Smooth muscle cell (in vitro differentiated cells): ENCODE results near the gene RPS6KA6. TPM values are rescaled to one million over a fixed set of nuclear protein-coding genes. Genes with fewer than 3 reads are reported as not detected.
A peak's percentile ranks its signal among the peaks of the same experiment; 100 is the strongest.

Experiments
- DNase-seq: peaks from one replicate; lab custom pipeline; 2025; ENCODE audit not compliant: unreplicated experiment; lab: John Stamatoyannopoulos, UW
- H2AFZ ChIP-seq: fragments of 200-600 bp; sonication (generic); 2 replicates; pipeline ENCODE4 v1.6.0; 2016; ENCODE audit warnings: antibody characterized with exemption, low read depth, mild to moderate bottlenecking
- H3F3A ChIP-seq: fragments of 200-600 bp; sonication (generic); 2 replicates; pipeline ENCODE4 v1.6.0; 2017; ENCODE audit warnings: antibody characterized with exemption, low read depth
- H3K27ac ChIP-seq: fragments of 200-600 bp; sonication (generic); 2 replicates; pipeline ENCODE4 v1.5.1; 2016; ENCODE audit warnings: low read depth, mild to moderate bottlenecking
- H3K27me3 ChIP-seq: fragments of 200-600 bp; sonication (generic); 2 replicates; pipeline ENCODE4 v1.6.1; 2016; ENCODE audit warnings: low read depth, mild to moderate bottlenecking
- H3K36me3 ChIP-seq: fragments of 200-600 bp; sonication (generic); 2 replicates; pipeline ENCODE4 v1.5.1; 2016; ENCODE audit warnings: low read depth
- H3K4me1 ChIP-seq: fragments of 200-600 bp; sonication (generic); 2 replicates; pipeline ENCODE4 v1.5.1; 2016; ENCODE audit warnings: low read depth
- H3K4me2 ChIP-seq: fragments of 200-600 bp; sonication (generic); 2 replicates; pipeline ENCODE4 v1.6.0; 2016; ENCODE audit warnings: mild to moderate bottlenecking
- H3K4me3 ChIP-seq: fragments of 200-600 bp; sonication (generic); 2 replicates; pipeline ENCODE4 v1.5.1; 2016; ENCODE audit warnings: mild to moderate bottlenecking
- H3K79me2 ChIP-seq: fragments of 200-600 bp; sonication (generic); 2 replicates; pipeline ENCODE4 v1.6.0; 2016; ENCODE audit warnings: low read depth, mild to moderate bottlenecking
- H3K9ac ChIP-seq: fragments of 200-600 bp; sonication (generic); 2 replicates; pipeline ENCODE4 v1.6.0; 2016; ENCODE audit warnings: low read depth
- H3K9me3 ChIP-seq: fragments of 200-600 bp; sonication (generic); replicated peaks from 2 replicates; pipeline ENCODE4 v1.5.1; 2016; ENCODE audit warnings: low read depth
- H4K20me1 ChIP-seq: fragments of 200-600 bp; sonication (generic); 2 replicates; pipeline ENCODE4 v1.6.0; 2016; ENCODE audit warnings: low read depth
- CTCF ChIP-seq: fragments of 200-600 bp; sonication (generic); IDR thresholded peaks from 2 replicates; pipeline ENCODE4 v1.5.1; 2017; ENCODE audit warnings: borderline replicate concordance, mild to moderate bottlenecking, antibody characterized with exemption; ENCODE audit not compliant: insufficient read depth, poor library complexity, severe bottlenecking
- WGBS: methylation state at CpG from one replicate; pipeline ENCODE4 v1.1.7; 2016; ENCODE audit warnings: low lambda C conversion rate; 5-methylcytosine and 5-hydroxymethylcytosine counted together
- polyA plus RNA-seq: library from polyadenylated mRNA; unstranded; fragments of >200 nt; fragmentation: Nextera tagmentation; extraction: Ambion mirVana; gene quantifications from 2 replicates; pipeline ENCODE4 v1.2.1, GENCODE V29; 2016
- total RNA-seq: library from RNA; depleted of rRNA; stranded (reverse); fragments of >200 nt; gene quantifications from 2 replicates; pipeline ENCODE4 v1.2.3, GENCODE V29; 2014

Gene RPS6KA6
- total and polyA plus RNA-seq, 2 experiments from 2014 or later = 0.98 to 4.4 TPM

DNA sequence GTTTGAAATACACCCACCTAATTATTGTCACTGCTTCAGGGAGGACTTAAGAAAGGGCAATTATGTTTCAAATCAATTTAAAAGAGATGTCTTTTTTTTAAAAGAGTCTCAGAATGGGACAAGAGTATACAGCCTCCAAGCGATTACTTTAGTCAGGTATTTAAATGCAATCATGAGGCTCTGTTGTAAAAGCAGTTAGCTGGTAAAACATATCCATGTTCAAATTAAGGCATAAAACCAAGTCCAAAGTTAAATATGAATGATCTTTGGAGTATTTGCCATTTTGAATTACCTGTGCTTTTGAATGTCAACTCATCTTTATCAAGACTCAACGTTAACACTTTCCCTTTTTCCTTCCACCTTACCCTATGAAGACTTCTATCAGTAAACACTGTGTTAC lies 13.7 kb downstream of the RPS6KA6 start:
- H3K27ac ChIP-seq = no peak overlapping the region
- no peaks in the 10 kb centered on the region for H4K20me1 ChIP-seq
- 70% methylated on average over 2 of the region's 2 CpGs for WGBS
- H3K36me3 ChIP-seq = no peaks in the 10 kb centered on the region
- no peaks in the 10 kb centered on the region for H3K9me3 ChIP-seq
- TF ChIP-seq CTCF = no peak
- H3F3A ChIP-seq = no peaks in the 10 kb centered on the region
- H3K9ac ChIP-seq = no peak overlapping the region
- H3K27me3 ChIP-seq = no peaks in the 10 kb centered on the region
- no peaks in the 10 kb centered on the region for H3K79me2 ChIP-seq
- H3K4me1 ChIP-seq = no peaks in the 10 kb centered on the region
- no peak overlapping the region for H3K4me2 ChIP-seq
- H2AFZ ChIP-seq = no peak overlapping the region
- DNase-seq = no peak
- H3K4me3 ChIP-seq = no peak overlapping the region

- Histone ChIP-seq H3K4me3 (no peak overlapping the region), H3K4me1 (no peaks in the 10 kb centered on the region), H3K27ac (no peak overlapping the region), H3K9me3 (no peaks in the 10 kb centered on the region), H4K20me1 (no peaks in the 10 kb centered on the region), H3K27me3 (no peaks in the 10 kb centered on the region), H3K4me2 (no peak overlapping the region), H3K9ac (no peak overlapping the region), H3F3A (no peaks in the 10 kb centered on the region), H3K79me2 (no peaks in the 10 kb centered on the region), H3K36me3 (no peaks in the 10 kb centered on the region), H2AFZ (no peak overlapping the region)
- TF ChIP-seq CTCF = no peak
- 60% methylated on average over 2 of the region's 2 CpGs for WGBS
- no peak for DNase-seq
Observed at GRCh38 chrX:84170931-84171330, 17.1 kb downstream of the RPS6KA6 start.

- Histone ChIP-seq H3K27ac (peak overlapping the region; percentile 90), H2AFZ (no peak overlapping the region), H3K4me2 (peak overlapping the region; percentile 35), H3K27me3 (no peaks in the 10 kb centered on the region), H3K4me1 (no peaks in the 10 kb centered on the region), H3K79me2 (no peaks in the 10 kb centered on the region), H3K36me3 (no peaks in the 10 kb centered on the region), H3K4me3 (no peak overlapping the region), H4K20me1 (no peaks in the 10 kb centered on the region), H3K9me3 (no peaks in the 10 kb centered on the region), H3K9ac (peak overlapping the region; percentile 79), H3F3A (no peaks in the 10 kb centered on the region)
- TF ChIP-seq CTCF = no peak
- WGBS = 82% methylated on average over 2 of the region's 2 CpGs
- no peak for DNase-seq
Observed at GRCh38 chrX:84168574-84168973, 19.4 kb downstream of the RPS6KA6 start.

- H3F3A ChIP-seq = no peaks in the 10 kb centered on the region
- no peaks in the 10 kb centered on the region for H3K36me3 ChIP-seq
- WGBS = 29% methylated on average over 2 of the region's 2 CpGs
- TF ChIP-seq CTCF = no peak
- H3K4me1 ChIP-seq = no peaks in the 10 kb centered on the region
- H4K20me1 ChIP-seq = no peaks in the 10 kb centered on the region
- H3K9ac ChIP-seq = peak overlapping the region; percentile 79
- H3K9me3 ChIP-seq = no peaks in the 10 kb centered on the region
- H3K4me2 ChIP-seq = peak overlapping the region; percentile 35
- no peak overlapping the region for H2AFZ ChIP-seq
- no peak for DNase-seq
- H3K4me3 ChIP-seq = no peak overlapping the region
- H3K27me3 ChIP-seq = no peaks in the 10 kb centered on the region
- H3K27ac ChIP-seq = peak overlapping the region; percentile 90
- no peaks in the 10 kb centered on the region for H3K79me2 ChIP-seq
Observed at GRCh38 chrX:84168095-84168494, 19.9 kb downstream of the RPS6KA6 start.
